Activated CD4-positive, alpha-beta T cell treated with anti-CD3 and anti-CD28 coated beads for 4 hours (primary cell): ENCODE results near the gene ZC3H10.
A peak's percentile ranks its signal among the peaks of the same experiment; 100 is the strongest.
"Not testable (repeated sequence)": the region's sequence is repeated elsewhere in the genome, so short reads cannot be mapped to it uniquely, and the experiment has no call there.

Experiments
- DNase-seq, 2 donors: peaks; one replicate each; pipeline ENCODE4 v3.0.0-alpha.2; 2020

Gene ZC3H10

DNA sequence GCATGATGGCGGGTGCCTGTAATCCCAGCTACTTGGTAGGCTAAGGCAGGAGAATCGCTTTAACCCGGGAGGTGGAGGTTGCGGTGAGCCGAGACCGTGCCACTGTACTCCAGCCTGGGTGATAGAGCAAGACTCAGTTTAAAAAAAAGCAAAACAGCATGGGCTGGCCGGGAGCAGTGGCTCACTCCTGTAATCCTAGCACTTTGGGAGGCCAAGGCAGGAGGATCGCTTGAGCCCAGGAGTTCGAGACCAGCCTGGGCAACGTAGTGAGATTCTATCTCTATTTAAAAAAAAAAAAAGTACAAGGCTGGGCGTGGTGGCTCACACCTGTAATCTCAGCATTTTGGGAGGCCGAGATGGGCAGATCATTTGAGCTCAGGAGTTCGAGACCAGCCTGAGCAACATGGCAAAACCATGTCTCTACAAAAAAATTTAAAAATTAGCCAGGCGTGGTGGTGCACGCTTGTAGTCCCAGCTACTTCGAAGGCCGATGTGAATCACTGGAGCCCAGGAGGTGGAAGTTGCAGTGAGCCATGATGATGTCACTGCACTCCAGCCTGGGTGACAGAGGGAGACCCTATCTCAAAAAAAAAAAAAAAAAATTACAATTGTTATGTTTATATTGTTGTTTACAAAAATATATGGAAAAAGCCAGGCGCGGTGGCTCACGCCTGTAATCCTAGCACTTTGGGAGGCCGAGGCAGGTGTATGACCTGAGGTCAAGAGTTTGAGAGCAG is 38.6 kb downstream of the ZC3H10 start:
- not testable (repeated sequence) for DNase-seq

DNA sequence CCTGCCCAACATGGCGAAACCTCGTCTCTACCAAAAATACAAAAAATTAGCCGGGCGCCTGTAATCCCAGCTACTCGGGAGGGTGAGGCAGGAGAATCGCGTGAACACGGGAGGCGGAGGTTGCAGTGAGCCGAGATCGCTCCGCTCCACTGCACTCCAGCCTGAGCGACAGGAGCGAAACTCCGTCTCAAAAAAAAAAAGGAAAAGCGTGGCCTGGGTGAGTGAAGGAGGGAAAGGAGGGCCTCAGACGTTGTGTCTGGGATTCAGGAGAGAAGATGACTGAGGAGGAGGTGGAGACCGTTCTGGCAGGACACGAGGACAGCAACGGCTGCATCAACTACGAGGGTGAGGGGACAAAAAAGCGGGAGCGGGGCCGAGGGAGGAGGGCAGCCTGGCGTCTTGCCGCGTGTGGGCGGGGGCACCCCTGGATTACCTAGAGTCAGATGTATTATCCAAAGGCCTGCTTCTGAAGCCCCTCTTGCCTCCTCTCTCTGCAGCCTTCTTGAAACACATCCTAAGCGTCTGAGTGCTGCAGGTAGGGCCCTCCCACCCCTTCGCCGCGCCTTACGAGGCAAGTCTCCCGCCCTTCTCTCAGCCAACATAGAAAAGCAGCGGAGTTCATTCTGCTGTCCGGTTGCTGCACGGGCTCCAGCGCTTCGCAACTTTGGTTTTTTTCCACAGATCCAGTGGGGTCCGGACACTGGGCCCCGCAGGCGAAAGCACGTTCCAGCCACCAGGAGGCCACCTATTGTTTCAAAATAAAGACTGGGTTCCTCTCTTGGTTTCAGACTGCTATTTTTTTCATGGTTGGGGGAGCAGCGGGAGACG is 39.3 kb downstream of the ZC3H10 start:
- DNase-seq = peak; percentile 39 to 44

DNA sequence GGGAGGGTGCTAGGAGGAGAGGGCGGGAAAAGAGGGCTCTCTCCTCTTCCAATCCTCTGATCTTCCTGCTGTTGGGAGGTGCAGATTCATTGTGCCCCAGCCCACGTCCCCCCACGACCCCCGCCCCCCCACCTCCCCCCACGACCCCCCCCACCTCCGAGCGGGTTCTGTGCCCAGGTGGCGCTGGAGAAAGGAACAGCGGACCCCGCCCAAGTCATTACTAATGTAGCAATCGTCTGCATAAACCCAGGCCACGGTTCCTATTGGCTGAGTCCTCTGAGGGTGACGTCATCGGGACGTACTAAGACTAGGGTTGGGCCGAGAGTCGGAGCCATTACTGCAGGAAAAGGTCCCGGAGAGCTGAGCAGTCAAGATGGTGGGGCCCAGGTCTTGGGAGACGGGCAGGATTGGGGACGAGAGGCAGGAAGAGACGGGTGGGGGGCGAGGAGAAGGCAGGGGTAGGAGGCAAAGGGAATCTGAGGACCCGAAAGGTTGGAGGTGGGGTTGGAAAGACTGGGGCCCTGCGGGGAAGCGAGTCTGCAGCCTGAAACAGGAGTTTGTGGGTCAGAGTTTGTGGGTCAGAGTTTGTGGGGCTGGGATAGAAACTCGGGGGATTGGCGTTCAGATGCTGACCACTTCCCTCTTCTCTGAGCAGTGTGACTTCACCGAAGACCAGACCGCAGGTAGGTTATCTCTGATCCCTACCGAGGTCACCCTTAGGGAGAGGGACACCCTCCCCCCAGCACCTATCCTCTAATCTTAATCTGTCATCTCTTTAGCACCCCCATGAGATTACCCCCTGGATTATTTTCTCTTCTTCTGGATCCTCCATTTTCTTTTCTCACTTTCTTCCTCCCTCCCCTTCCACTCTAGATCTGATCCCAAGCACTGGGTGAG is 40.2 kb downstream of the ZC3H10 start, which contains the start of gene MYL6:
Gene MYL6, plus strand, starts transcription at position 331 of the 897 bp plus-strand sequence. Its CDS starts 43 bp downstream, at position 374.
- DNase-seq = peak; percentile 93

DNA sequence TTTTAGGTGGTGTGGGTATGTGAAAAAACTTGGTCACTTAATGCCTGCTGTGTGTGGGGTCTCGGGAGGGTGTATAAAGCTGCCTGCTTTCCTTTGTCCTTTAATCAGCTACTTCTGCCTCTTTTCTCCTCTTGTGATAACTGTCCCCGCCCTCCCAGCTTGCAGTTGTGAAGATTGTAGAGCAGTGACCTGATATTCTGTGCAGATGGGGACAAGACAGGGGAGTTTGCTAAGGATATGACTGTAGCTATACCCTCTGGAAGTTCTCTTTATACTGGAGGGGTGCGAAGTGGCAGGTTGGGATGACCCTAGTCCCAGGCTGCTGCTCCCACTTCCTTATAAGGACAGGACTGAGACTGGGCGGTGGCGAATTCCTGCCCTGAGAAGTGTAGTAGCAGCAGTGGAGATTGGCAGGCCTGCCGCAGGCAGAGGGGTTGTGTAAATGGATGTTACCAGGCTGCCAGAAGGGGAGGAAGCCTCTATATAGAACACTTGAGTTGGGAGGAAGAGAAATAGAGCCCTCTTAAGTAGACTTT is 40.9 kb downstream of the ZC3H10 start:
- peak in 1 of 2 donors; percentile 25 for DNase-seq

DNA sequence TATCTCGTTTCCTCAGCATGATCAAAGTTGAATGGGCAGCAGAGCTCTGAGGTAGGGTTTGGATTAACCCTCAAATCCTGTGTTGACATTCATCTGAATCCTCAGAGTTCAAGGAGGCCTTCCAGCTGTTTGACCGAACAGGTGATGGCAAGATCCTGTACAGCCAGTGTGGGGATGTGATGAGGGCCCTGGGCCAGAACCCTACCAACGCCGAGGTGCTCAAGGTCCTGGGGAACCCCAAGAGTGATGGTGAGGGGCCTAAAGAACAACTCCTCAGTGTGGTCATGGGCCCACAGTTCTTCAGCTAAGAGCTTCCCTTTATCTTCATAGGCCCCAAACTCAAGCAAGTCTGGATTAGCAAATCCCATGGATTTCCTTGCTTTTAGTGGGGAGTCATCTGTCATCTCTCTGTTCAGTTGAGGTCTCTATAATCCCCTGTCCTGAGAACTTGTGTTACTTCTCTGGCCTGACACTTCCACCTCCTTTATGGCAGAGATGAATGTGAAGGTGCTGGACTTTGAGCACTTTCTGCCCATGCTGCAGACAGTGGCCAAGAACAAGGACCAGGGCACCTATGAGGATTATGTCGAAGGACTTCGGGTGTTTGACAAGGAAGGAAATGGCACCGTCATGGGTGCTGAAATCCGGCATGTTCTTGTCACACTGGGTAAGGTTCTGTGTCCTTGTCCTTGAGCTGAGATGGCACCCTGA is 41.6 kb downstream of the ZC3H10 start:
- DNase-seq = no peak

DNA sequence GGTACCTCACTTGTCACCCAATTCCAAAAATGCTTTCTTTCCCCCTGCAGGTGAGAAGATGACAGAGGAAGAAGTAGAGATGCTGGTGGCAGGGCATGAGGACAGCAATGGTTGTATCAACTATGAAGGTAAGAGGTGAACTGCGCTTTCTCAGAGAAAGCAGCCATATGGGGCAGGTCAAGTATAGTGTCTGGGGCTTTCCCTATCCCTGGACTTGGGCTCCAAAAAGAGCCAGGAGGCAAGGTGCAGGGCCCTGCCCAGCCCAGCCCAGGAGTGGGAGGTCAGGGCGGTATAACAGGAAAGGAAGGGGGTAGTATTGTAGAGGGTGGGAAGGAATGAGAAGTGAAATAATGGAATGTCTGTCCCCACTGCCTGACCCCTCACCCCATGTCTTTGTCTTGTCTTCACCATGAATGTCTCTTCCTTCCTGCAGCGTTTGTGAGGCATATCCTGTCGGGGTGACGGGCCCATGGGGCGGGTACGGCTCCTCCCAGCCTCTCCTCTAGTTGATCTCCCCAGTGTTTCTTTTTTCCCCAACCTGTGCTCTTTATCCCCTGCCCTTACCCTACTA is 42.2 kb downstream of the ZC3H10 start:
- DNase-seq = peak; percentile 53 to 66

DNA sequence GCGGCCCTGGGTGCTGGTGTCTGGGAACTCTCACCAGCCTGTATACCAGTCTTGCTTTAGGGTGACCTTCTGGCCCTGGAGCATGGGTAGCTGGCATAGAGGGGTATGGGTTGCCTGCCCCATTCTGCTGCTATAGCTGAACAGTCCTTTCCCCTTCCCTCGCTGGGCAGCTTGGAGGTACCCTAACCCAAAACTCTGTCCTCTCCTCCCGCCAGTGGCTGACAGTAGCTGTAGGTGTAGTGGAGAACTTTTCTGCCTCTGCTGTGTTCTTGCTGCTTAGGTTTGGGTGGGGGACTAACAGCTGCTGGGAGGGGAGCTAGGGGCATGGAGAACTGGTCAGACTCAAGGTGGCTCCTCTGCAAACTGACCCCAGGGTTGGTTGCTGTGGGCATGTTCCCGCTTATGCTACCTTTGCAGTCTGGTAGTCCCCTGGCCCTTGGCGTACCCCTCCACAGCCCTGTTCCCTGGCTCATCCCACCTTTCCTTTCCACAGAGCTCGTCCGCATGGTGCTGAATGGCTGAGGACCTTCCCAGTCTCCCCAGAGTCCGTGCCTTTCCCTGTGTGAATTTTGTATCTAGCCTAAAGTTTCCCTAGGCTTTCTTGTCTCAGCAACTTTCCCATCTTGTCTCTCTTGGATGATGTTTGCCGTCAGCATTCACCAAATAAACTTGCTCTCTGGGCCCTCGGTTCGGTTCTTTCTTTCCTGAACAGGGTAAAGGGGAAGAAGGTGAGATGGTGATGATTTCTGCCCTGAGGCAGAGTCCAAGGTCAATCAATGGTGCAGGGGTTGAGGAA is 43.0 kb downstream of the ZC3H10 start:
- no peak for DNase-seq

DNA sequence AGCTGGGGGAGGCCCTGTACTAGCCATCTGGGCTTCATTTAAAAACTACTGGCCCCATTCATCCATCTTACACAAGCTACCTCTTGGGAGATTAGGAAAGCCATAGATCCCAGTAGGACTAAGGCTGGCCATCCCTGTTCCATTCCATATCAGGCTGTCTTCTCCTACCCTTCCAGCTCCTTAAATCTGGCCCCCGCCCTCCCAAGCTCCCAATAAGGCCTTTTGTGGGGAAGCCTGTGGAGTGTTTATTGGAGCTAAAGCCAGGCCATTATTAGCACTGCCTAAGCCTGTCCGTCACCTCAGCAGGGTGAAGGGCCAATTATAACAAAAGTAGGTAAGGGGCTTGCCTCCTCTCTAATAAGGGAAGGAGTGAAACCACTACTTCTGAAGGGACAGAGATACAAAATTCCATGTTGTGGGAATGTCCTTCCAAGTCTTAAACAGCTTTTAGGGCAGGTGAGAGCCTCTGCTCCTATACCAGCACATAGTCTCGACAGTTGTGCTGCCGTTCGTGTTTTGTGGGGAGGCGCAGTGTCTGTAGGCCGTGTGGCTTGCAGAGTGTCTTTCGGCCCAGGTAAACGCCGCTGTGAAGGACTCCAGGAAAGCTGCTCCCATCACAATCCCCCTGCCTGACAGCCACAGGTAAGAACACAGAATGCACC is 43.8 kb downstream of the ZC3H10 start:
- DNase-seq = no peak

DNA sequence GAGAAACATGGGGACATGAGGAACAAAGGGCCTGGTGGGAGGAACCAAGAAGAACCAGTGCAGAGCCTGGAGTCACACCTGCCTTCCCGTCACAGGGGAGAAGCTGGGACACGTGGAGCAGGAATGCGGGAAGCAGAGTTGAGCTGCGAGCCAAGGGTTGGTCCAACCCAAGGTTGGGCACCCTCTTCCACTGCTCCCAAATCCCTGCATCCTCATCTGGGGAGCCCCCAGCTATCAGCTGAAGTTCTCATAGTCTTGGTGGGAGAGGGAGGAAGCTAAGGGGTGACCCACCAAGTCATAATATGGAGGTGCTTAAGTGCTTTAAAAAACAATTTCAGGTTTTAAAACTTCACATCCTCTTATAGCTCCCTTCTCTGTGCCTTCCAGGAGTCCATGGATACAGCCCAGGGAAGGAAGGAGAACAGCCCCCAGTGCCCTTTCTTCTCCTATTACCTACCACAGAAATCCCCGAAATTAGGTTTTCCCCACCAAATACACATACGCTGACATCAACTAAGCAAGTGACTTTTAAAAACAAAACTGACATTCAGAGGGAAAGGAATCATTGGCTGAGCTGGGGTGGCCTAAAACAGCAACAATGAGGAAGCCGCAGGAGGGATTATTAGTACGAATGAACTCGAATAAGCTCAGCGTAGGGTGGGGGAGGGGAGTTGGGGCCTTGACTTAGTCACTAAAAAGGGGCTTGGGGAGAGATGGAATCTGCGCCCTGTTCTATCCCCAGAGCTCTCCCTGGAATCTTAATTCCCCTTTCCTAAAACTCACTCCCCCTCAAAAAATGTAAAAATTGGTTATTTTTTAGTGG is 44.6 kb downstream of the ZC3H10 start:
- no peak for DNase-seq

DNA sequence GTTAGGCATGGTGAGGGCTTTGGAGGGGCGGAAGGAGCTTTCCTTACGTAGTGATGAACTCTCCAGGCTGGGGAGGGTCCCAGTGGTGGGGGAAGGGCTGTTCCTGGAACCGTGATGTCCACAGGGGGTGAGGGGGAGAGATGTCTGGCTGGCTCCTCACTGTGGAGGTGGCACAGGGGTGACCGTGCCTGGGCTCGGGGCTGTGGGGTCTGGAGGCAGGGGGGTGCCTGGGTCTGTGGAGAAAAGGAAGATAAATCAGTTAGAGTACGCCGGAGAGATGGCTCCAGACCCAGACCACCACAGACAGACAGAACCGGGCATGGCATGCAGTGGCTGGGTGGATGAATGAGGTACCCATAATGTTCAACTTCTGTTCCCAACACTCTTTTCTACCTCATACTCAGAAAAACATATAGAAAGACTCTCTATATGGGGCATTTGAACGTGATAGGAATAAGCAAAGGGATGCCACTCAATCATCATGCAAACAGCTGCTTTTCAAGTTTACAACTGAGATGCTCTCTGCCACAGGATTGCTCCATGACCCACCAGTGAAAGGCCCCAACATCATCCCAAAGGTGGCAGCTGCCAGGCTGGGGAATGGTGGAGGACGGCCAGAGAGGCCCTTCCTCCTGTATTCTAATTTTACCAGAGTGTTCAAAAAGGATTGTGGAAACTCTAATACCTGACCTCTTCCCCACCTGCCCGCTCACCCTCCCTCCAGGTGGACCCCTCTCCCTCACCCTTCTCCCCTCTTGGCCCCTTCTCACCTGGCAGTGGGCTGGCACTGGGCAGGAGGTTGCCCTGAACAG is 45.7 kb downstream of the ZC3H10 start:
- no peak for DNase-seq

DNA sequence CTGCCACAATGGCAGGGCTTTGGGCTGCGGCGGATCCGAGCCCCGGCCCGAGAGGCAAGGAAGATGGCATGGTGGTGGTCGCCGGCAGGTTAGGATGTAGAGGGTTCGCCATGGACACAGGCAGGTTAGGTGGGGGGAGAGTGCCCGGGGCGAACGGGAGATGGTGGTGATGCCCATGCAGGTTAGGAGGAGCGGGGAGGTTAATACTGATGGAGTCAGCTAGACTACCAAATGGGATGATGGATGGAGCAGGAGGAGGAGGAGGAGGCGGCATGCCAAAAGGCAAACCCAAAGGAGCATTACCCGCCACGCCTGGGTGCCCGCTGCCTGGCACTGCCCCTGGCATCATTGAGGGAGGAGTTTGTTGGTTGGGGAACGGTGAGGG is 46.3 kb downstream of the ZC3H10 start:
- no peak for DNase-seq

DNA sequence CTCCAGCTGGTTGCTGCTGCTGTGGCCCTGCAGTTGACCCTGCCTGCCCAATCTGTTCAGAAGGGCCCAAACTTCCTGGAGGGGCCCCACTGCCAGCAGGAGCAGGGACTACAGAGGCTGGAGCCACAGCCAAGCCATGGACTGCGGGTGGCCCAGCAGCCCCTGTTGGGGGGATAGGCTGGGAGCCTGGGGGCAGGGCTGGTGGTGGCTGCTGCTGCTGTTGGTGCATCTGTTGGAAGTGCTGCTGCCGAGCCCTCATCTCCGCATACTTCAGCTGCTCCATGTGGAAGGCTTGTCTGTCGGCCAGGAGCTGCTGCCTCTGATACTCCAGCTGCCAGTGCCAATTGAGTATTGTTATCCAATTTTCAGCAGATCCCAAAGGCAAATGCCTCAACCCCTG is 47.3 kb downstream of the ZC3H10 start:
- DNase-seq = no peak

DNA sequence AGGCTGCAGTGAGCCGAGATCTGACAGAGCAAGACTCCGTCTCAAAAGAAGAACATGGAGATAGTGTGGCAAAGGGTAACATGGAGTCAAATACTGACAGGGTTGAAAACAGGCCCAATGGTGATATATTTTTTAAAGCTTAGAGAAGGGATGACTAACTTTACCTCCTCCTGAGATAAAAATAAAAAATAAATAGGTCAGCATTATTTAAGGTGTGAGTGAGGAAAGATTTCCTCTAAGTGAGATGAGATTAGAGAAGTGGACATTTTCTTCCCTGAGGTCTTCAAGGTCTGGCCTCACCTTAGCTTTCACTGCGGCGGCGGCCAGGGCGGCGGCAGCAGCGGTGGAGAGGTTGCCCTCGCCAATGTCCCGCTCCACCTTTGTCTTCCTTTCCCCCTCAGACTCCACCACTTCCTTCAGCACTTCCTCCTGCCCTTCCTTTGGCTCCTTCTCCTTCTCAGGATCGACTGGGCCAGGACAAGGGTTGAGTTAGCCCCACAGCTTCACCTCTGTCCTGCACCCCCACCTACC is 51.2 kb downstream of the ZC3H10 start:
- no peak for DNase-seq

DNA sequence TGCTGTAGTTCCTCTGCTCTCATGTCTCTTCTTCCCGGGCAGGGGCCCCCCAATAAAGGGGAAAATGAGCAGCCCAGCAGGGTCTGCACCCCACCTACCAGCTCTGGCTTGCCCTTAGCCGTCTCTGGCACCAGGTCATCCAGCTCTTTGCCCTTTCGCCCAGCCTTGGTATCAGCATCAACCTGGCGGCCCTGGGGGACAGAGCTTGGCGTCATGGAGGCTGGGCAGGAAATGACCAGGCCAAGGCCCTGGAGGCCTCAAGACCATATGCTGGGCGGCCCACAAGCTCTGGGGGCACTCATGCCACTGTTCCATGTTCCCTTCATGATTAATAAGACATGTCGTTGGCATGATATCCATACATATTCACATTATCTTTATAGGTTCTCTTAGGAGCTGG is 54.8 kb downstream of the ZC3H10 start:
- no peak for DNase-seq
